Measurements from ENCODE around the gene C6.
"Not testable (repeated sequence)": the region's sequence is repeated elsewhere in the genome, so short reads cannot be mapped to it uniquely, and the experiment has no call there.

C6 gene

GRCh38 chr5:41213340-41213739 is at the start of gene C6:
C6 (minus strand) TSS chr5:41213532; CDS start chr5:41203230, 10,302 bp downstream.
- DNase-seq = no peak

GRCh38 chr5:41256400-41256799 is 43.1 kb upstream of the C6 start:
- DNase-seq = no peak

GRCh38 chr5:41253109-41253508 is 39.8 kb upstream of the C6 start:
- DNase-seq = no peak

GRCh38 chr5:41252036-41252435 is 38.7 kb upstream of the C6 start:
- DNase-seq = no peak

- no peak for DNase-seq
Measured at GRCh38 chr5:41250351-41250987, 37.1 kb upstream of the C6 start.

GRCh38 chr5:41247135-41247534 is 33.8 kb upstream of the C6 start:
- no peak for DNase-seq

- no peak for DNase-seq
Measured at GRCh38 chr5:41246376-41246775, 33.0 kb upstream of the C6 start.

GRCh38 chr5:41243558-41243957 is 30.2 kb upstream of the C6 start:
- DNase-seq = no peak

- DNase-seq = no peak
Measured at GRCh38 chr5:41240985-41241384, 27.7 kb upstream of the C6 start.

- DNase-seq = no peak
Measured at GRCh38 chr5:41240390-41240789, 27.1 kb upstream of the C6 start.

- no peak for DNase-seq
Measured at GRCh38 chr5:41234475-41234874, 21.1 kb upstream of the C6 start.

GRCh38 chr5:41232797-41233196 is 19.5 kb upstream of the C6 start:
- DNase-seq = no peak

- DNase-seq = not testable (repeated sequence)
Measured at GRCh38 chr5:41230276-41230675, 16.9 kb upstream of the C6 start.

GRCh38 chr5:41223962-41224361 is 10.6 kb upstream of the C6 start:
- no peak for DNase-seq

GRCh38 chr5:41219658-41220269 is 6.4 kb upstream of the C6 start:
- no peak for DNase-seq

- no peak for DNase-seq
Measured at GRCh38 chr5:41218929-41219657, 5.8 kb upstream of the C6 start.

- no peak for DNase-seq
Measured at GRCh38 chr5:41214182-41214581, 850 bp upstream of the C6 start.

GRCh38 chr5:41212935-41213334 is 397 bp downstream of the C6 start:
- no peak for DNase-seq

- DNase-seq = no peak
Measured at GRCh38 chr5:41211417-41211816, 1.9 kb downstream of the C6 start.

- not testable (repeated sequence) for DNase-seq
Measured at GRCh38 chr5:41205475-41205874, 7.9 kb downstream of the C6 start.

- no peak for DNase-seq
Measured at GRCh38 chr5:41203033-41203432, 10.3 kb downstream of the C6 start.

- DNase-seq = no peak
Measured at GRCh38 chr5:41201082-41201772, 12.1 kb downstream of the C6 start.

- DNase-seq = no peak
Measured at GRCh38 chr5:41200506-41200905, 12.8 kb downstream of the C6 start.

GRCh38 chr5:41199660-41200059 is 13.7 kb downstream of the C6 start:
- DNase-seq = no peak

Data from hematopoietic multipotent progenitor cell treated with erythropoietin and hydrocortisone succinate and interleukin-3 and kit ligand, for 4 days (in vitro differentiated cells).